Measurements from ENCODE around the gene BTNL8.

Gene BTNL8, protein sequence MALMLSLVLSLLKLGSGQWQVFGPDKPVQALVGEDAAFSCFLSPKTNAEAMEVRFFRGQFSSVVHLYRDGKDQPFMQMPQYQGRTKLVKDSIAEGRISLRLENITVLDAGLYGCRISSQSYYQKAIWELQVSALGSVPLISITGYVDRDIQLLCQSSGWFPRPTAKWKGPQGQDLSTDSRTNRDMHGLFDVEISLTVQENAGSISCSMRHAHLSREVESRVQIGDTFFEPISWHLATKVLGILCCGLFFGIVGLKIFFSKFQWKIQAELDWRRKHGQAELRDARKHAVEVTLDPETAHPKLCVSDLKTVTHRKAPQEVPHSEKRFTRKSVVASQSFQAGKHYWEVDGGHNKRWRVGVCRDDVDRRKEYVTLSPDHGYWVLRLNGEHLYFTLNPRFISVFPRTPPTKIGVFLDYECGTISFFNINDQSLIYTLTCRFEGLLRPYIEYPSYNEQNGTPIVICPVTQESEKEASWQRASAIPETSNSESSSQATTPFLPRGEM

DNA sequence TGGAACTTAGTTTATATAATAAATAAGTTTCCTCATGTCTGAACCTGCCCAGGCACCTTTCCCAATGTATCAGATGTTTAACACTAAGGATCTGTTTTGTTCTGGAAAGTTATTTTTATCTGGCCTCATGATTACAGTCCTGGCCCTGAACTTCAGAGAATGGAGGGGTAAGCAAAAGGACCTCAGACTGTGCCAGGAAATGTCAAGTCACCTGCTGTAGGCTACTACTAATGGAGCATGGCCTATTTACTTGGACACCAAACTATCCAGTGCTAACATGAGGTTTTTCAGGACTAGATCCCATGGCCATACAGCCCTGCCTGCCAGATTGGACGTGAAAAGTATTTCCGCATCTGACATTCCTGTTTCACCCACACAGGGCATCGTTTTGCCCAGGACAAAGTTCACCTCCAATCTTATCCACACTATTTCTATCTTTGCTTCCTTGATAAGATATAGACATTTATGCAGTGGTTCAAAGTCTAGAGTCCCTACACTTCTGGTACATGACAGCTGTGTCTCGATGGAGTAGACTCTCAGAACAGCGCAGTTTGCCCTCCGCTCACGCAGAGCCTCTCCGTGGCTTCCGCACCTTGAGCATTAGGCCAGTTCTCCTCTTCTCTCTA is at the start of gene BTNL8:
Gene BTNL8 (plus strand): TSS at position 539 of the 626 bp plus-strand sequence. CDS start 152 bp downstream, outside the sequence.
- no peak for DNase-seq (ENCODE audit: low spot score)

DNA sequence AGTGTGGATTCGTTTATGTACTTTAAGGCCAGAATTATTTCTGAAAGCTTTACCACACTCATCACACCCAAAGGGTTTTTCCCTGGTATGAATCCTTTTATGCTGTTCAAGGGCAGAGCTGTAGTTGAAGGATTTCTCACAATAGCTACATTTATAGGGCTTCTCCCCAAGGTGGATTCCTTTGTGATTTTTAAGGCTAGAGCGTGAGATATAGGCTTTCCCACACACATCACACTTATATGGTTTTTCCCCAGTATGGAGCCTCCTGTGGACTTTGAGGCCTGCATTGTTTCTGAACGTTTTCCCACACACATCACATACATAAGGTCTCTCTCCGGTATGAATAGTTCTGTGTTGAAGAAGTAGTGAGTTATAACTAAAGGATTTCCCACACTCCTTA is 49.1 kb upstream of the BTNL8 start:
- DNase-seq (ENCODE audit: low spot score), result no peak

DNA sequence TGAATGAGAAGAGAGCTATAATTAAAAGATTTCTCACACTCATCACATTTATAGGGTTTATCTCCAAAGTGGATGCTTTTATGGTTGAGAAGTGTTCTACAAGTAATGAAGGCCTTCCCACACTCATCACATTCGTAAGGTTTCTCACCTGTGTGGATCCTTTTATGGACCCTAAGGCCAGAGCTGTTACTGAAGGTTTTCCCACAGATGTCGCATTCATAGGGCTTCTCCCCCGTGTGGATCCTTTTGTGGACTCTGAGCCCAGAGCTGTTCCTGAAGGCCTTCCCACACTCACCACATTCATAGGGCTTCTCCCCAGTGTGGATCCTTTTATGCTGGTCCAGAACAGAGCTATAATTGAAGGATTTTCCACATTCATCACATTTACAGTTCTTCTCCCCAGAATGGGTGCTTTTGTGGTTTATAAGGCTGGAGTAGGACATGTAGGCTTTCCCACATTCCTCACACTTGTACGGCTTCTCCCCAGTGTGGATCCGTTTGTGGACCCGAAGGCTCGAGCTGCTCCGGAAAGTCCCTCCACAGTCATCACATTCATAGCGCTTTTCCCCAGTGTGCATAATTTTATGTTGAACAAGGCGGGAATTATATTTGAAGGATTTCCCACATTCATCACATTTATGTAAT is 48.4 kb upstream of the BTNL8 start:
- DNase-seq (ENCODE audit: low spot score), result no peak

DNA sequence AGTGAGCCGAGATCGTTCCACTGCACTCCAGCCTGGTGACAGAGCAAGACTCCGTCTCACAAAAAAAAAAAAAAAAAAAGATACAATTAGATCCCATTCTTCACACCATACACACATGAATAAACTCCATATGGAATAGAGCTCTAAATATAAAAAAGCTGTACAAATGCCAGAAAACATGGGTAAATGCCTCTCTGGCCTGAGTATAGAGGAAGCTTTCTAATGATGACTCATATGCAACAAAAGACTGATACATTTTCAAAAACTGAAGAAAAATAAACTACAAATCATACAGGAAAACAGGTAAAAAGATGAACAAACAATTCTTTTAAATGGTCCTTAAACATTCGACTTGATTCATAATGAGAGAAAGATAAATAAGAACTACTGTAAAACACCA is 46.5 kb upstream of the BTNL8 start:
- no peak for DNase-seq (ENCODE audit: low spot score)

DNA sequence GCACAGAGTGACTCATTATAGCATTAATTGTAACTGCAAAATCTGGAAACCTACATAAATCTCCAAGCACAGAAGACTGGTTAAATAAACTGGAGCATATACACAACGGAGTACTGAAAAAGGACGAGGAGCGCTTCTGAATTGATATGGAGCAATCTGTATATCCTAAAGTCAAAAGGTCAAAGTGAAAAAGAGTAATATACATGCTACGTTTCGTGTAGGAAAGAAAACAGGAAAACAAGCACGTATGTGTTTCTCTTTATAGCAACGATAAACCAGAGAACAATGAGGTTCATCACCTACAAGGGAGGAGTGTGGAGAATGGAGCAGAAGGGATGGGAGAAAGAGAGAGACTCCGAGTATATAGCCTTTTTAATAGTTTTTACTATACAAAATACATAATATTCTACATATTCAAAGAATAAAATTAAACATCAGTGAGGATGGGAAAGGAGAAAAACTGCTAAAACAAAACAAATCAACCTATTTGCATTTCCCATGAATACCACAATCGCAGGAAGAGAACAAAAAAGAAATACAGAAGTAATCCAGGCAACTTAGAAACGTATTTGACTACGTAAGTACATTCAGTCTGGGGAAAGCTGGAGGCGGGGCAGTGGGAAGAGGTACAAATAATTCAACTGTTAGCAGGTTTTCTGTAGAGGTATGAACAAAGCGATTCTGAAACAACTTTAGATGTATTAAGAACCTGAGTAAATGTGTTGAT is 45.7 kb upstream of the BTNL8 start:
- DNase-seq (ENCODE audit: low spot score), result no peak

DNA sequence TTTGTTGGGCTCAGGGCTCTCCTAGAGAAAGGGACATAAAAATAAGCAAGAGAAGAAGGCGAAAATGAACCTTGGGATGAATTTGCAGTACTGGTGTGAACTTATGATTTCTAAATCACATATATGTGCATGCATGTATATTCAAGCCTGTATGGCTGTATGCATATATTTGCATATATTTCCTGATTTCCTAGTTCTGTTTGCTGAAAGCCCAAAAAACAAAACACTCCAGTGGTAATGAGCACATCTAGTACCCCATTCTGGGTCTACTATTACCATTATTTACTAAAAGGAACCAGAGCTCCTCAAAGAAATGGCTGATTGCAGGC is 45.1 kb upstream of the BTNL8 start:
- no peak for DNase-seq (ENCODE audit: low spot score)

DNA sequence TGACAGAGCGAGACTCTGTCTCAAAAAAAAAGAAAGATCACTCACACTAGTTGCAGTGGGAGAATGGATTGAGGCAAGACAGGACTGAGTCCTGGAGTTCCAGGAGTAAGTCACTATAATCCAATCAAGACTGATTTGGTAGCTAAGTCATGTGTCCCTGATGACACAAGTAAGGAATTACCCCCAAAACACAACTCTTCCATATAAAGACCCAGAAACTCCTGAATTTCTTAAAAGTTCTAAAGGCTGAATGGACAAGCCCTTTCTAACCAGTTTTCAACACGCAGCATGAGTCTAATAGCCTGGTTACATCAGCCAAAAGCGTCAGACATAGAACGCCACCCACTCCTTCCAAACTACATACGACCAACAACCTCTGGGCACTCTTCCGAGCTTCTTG is 40.4 kb upstream of the BTNL8 start:
- DNase-seq (ENCODE audit: low spot score), result no peak

DNA sequence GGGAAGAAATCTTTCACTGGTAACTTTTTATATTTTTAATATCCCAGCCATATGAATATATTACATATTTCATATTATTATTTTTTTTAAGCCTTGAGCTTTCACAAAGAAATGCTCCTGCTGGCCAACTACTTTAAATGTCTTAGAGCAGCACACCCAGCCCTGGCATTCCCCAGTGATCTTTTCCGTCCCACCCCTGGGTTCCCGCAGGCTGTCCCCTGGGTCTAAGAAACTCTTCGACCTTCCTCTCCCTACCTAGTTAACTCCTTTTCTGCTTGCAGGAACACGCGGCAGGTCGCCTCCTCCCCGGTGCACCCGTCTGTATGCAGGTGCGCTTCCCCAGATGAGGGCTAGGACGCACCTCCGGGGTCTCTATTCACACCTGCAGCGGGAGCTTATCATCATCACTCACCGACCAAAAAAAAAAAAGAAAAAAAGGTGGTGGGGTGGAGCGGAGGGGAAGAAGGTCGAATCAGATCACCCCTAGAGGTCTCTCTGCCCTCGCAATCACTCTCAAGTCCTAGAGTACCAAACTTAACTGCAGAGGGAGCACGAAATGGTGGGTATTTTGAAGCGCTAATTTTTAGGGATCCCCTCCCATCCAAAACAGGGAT is 38.6 kb upstream of the BTNL8 start:
- DNase-seq (ENCODE audit: low spot score), result peak; percentile 15

DNA sequence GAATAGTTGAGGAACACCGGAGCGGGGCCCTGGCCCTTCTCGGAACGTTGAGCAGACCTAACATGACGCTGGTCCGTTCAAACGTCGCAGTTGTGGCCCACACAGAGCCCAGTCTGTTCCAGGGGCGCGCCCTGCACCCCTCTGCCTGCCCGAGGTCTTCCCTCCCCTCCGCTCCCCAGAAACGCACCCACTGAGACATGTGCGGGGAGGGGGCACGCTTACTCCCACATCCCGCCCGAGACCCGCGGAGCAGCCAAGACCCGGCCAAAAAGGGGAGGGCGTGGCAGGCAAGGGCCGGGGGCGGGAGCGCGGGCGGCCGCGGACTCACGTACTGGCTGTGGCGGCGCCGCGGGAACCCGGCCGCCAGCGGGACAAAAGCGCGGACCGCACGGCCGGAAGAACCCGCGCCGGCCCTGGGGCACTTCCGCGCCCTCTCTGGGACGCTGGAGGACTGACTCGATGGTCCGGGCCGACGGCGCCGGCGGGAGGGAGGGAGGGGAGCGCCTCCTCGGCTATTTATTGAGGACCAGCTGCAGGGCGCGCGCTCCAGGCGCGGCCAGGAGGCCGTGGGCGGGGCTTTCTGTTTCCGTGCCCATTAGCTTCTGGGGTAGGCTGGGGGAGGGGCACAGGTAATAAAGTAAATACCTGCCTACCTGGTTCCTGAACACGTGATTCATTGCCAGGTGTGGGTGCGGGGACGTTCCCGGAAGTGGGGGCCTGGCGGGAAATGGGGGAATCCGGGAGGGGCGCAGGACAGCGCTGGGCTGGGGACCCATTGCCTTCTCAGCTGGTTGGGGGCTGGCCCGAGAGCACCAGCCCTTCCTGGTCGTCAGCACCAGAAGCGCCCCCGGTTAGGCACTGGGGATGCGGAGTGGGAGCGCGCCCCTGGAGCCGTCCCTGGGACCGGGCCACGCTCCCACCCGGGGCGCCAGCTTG is 37.8 kb upstream of the BTNL8 start, which contains the start of gene ZFP62:
Gene ZFP62 (minus strand): TSS at position 390 of the 936 bp plus-strand sequence. CDS start 57 bp downstream, at position 333.
- peak; percentile 97 for DNase-seq (ENCODE audit: low spot score)

DNA sequence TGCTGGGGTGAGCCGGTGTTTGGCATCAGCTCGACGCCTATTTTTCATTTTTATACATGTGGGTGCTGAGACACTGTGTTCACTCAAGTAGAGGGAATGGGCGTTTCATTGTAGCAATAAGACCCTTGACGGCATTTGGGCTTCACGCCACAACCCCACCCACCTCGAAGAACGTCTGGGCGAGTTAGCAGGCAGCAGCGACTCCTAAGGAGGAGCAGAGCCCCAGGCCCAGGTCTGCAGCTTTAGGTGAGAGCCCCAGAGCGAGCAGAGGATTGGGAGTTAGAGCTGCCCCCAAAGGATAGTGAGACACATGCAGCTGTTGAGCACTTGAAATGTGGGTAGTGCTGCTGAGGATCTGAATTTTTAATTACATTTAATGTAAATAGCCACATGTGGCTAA is 36.3 kb upstream of the BTNL8 start:
- DNase-seq (ENCODE audit: low spot score), result no peak

DNA sequence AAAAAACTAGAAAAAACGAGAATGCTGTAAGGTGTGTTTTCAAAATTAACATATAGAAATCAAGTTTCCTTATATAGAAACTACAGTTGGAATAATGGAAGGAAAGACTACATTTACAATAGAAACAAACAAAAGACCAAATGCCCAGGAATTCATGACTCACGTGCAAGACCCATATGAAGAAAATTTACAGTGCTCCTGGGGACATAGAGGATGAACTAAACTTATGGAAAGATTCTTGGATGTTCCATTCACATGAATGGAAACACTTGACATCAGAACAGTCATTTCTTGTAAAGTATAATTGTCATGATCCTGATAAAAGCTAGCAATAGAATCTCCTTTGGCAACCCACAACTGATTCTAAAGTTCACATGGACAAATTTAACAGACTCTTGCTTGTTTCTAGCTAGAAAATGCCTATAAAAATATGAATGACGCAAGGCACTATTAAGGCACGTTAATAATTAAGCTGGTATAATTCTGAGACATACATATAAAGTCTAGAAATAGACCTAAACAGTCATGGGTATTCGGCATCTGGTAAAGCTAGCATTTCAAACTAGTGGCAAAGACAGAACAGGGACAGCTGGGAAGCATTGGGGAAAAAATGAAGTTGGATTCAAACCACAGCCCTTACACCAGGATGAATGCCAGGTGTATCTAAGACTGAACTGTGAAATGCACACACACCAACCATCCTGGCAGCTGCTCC is 32.8 kb upstream of the BTNL8 start:
- no peak for DNase-seq (ENCODE audit: low spot score)

DNA sequence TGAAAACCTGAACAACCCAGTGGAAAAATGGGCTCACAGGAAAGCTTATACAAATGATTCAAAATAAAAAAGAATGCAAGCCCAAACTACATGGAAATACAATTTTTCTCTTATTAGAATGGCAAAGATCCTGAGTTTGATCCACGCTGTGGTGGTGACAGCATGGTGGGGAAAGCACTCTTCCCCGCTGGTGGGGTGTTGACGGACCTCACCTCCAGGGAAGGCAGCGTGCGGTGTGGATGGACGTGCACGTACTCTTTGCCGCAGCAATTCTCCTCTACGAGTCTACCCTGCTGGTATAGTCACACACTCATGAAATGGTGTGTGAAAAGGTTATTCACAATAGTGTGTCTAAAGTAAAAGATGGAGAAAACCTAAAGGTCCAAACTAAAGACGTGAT is 32.0 kb upstream of the BTNL8 start:
- DNase-seq (ENCODE audit: low spot score), result no peak

DNA sequence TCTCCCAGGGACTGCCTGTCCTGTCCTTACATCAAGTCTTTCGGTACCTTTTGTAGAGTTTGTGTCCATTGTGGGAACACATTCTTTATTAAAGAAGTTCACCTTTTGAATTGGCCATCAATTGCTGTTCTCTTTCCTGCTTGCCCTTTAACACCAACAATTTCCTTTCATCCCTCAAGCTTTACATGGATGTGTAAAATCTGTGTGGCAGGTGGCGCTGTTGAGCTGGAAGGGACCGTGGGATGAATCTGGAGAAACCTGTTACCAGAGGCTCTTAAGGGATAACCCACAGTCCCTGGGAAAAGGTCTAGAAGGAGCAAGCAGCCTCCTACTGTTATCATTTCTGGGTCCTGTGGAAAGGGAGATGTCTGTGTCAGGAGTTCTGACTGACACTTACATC is 30.0 kb upstream of the BTNL8 start:
- DNase-seq (ENCODE audit: low spot score), result peak; percentile 84

DNA sequence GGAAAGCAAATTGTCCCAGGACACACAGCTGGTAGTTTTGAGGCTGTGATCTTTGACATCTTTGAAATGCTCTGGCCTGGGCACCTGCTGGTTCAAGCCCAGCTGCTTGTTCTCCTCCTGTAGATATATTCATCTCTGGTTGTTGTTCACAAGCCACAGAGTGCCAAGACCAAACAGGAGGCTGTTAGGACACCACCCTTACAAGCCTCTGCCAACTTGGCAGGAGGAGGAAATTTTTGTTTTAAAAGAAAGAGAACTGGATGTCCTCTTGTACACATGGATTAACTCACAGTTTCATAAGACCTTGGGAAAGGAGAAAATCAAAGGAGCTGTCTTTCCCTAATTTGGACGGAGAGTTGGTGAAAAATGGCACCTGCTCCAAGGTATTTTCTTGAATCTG is 29.4 kb upstream of the BTNL8 start:
- no peak for DNase-seq (ENCODE audit: low spot score)

DNA sequence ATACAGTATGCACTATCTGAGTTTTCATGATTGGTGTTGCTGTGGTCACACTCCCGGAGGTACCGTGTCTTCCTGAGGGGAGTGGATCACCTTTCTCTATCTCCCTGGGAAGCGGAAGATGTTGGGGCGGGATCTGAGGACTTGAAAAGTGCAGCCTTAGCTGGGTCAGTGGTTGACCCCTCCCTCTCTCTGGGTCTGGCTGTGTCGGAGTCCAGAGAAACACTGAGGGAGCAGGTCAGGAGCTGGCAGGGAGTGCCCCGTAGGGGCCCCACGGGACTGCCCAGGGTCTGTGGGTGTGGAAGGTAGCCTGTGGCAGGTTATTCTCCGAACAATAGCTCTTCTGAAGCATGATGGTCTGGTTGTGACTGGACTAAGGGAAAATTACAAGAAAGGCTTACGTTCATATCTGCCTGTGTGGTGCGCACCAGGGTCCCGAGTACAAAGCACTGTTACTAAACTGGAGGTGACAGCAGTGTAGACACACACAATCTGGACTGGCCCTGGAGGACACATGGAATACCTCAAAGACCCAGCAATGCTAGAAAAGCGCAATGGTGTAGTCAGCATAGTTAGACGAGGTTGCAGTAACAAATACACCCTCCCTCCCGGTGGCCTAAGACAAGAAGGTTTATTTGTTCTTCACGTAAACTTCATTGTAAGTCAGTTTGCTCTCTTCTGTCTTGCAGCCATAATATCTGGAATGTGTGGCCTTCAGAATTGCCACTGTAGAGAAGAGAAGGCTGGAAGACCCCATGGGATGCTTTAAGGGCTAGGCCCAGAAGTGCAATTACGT is 28.5 kb upstream of the BTNL8 start:
- no peak for DNase-seq (ENCODE audit: low spot score)

DNA sequence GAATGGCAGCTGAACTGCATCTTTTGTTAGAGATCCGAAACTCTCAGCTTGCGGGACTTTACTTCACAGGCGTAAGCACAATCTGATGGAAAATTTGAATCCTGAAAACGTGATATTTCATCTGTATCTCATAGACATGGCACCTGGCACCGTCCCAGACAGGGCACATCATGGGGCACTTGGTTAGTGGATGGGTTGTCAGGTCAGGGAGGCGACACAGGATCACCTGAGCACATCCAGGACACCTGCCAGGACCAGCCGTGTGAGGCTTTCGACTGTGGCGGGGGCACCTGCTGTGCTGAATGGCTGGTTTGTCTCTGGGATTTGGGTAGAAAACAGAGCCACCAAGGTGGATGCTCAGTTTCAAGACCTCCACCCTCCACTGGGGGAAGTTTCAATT is 26.5 kb upstream of the BTNL8 start:
- DNase-seq (ENCODE audit: low spot score), result no peak

DNA sequence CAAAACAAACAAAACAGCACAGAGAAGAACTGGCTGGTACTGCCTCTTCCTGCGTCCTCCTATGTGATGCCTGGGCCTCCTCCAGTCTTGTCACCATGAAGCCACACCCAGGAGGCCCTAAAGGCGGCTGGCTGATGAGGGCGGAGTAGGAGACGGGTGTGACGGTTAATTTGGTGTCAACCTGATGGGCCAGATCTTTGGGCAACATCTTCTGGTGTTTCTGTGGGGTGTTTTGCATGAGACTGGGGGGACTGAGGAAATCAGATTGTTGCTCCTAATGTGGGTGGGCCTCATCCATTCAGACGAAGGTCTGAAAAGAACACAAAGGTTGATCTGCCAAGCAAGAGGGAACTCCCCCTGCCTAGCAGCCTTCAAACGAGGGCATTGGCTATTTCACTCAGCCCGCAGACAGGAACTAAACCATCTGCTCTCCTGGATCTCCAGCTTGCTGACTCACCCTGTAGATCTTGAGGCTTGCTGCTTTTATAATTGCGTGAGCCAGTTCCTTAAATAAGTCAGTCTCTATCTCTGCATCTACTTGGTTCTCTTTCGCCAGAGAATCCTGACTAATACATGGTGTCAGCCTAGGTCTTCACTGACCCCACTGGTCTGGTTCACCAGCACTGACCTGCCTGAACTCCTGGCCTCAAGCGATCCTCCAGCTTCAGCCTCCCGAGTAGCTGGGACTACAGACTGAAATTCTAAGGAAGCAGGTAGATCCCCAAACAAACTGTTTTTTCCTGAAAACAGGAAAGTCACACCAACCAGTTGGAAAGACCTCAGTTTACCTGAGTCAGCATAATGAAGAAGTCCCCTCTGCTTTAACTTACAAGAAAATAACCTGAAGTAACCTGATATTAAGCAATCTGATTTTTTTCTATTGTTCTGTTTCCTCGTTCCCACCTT is 25.1 kb upstream of the BTNL8 start:
- DNase-seq (ENCODE audit: low spot score), result peak; percentile 27

Measured in AG20443 (cell line).